K562 (cell line): ENCODE measurements around the gene IL1RAPL2. TPM values are rescaled to one million over a fixed set of nuclear protein-coding genes. Genes with fewer than 3 reads are reported as not detected.
A peak's percentile ranks its signal among the peaks of the same experiment; 100 is the strongest.

Experiments
- ATAC-seq: fragments of 200-7000 bp; cut with Tn5 transposase; 3 replicates; pipeline ENCODE4 v1.9.1; 2020; ENCODE audit warnings: moderate library complexity
- BruUV-seq: library from RNA; stranded (reverse); fragments of 400-500 nt; replicated peaks from 2 replicates; lab custom pipeline; 2021; lab: Mats Ljungman, UMichigan
- CTCF ChIA-PET: fragments of 300-600 bp; formaldehyde crosslinking; extraction: SDS; loops from one replicate; lab custom pipeline; 2021; ENCODE audit warnings: low intra/inter-chr PET ratio; lab: Yijun Ruan, JAX
- POLR2A ChIA-PET: fragments of 300-600, 350-650 bp; sonication (Branson Sonifier 250); formaldehyde crosslinking; extraction: SDS; loops from one replicate; lab custom pipeline; 2021; ENCODE audit warnings: antibody characterized with exemption, inconsistent platforms; lab: Yijun Ruan, JAX
- DNase-seq, 4 experiments: peaks; one replicate each; pipeline versions ENCODE4 v3.0.0 to v3.0.0-alpha.2; 2011 to 2018; ENCODE audit warnings: low spot score in 3 of 4, mixed read lengths in 3 of 4; ENCODE audit errors: extremely low read depth in 1 of 4
- FAIRE-seq: peaks from 2 replicates; lab custom pipeline; 2011; peaks lifted over from hg19 to GRCh38; lab: Jason Lieb, UNC
- H2AFZ ChIP-seq: 2 replicates; pipeline ENCODE4 v1.6.0; 2011; ENCODE audit warnings: low read depth, low read length, control low read depth, inconsistent platforms
- H3K27ac ChIP-seq: fragments of 200-600 bp; 3 replicates; pipeline ENCODE4 v1.8.0; 2011; ENCODE audit warnings: low read depth, mild to moderate bottlenecking, control low read depth, inconsistent platforms, low read length, moderate library complexity, mixed read lengths; ENCODE audit errors: extremely low read depth
- H3K27me3 ChIP-seq, 2 experiments: fragments of 300-600 bp in 1 of 2; 2 replicates in 1 of 2; 3 replicates in 1 of 2; pipeline versions ENCODE4 v1.6.0 to v1.8.0; 2011; ENCODE audit warnings: inconsistent platforms in 2 of 2, low read length in 2 of 2, mild to moderate bottlenecking in 1 of 2, mixed read lengths in 1 of 2, moderate library complexity in 1 of 2; ENCODE audit not compliant: control insufficient read depth in 2 of 2, insufficient read depth in 2 of 2
- H3K36me3 ChIP-seq: fragments of 300-600 bp; 3 replicates; pipeline ENCODE4 v1.8.0; 2011; ENCODE audit warnings: mild to moderate bottlenecking, low read length, inconsistent platforms; ENCODE audit not compliant: control insufficient read depth, insufficient read depth
- H3K4me1 ChIP-seq, 2 experiments: fragments of 200-600 bp in 1 of 2; replicated peaks in 1 of 2; 2 replicates in 1 of 2; 3 replicates in 1 of 2; pipeline versions ENCODE4 v1.5.1 to v1.8.0; 2011; ENCODE audit warnings: inconsistent platforms in 2 of 2, low read length in 2 of 2, mild to moderate bottlenecking in 1 of 2, mixed read lengths in 1 of 2, moderate library complexity in 1 of 2; ENCODE audit not compliant: control insufficient read depth in 2 of 2, insufficient read depth in 2 of 2
- H3K4me2 ChIP-seq: 2 replicates; pipeline ENCODE4 v1.6.1; 2011; ENCODE audit warnings: low read length, control low read depth, inconsistent platforms, mixed read lengths; ENCODE audit not compliant: insufficient read depth
- H3K4me3 ChIP-seq: fragments of 200-600 bp; sonication (generic), shearing (Covaris generic); 2 replicates; pipeline ENCODE4 v1.5.1; 2016; ENCODE audit warnings: control low read depth, inconsistent platforms
- H3K79me2 ChIP-seq: fragments of 200-600 bp; 3 replicates; pipeline ENCODE4 v1.8.0; 2011; ENCODE audit warnings: low read length, inconsistent platforms; ENCODE audit not compliant: control insufficient read depth, insufficient read depth
- H3K9ac ChIP-seq, 2 experiments: 2 replicates each; pipeline versions ENCODE4 v1.6.0 to v1.6.1; 2011; ENCODE audit warnings: low read depth in 2 of 2, low read length in 2 of 2, control low read depth in 1 of 2, inconsistent platforms in 1 of 2, mild to moderate bottlenecking in 1 of 2, mixed read lengths in 1 of 2; ENCODE audit not compliant: insufficient read depth in 1 of 2
- H3K9me1 ChIP-seq: one replicate; pipeline ENCODE4 v1.6.0; 2011; ENCODE audit warnings: inconsistent platforms, mild to moderate bottlenecking, low read length, moderate library complexity; ENCODE audit not compliant: control insufficient read depth, insufficient read depth
- H3K9me3 ChIP-seq: replicated peaks from 2 replicates; pipeline ENCODE4 v1.5.1; 2011; ENCODE audit warnings: low read depth, low read length, inconsistent platforms; ENCODE audit not compliant: control insufficient read depth, insufficient read depth
- H4K20me1 ChIP-seq: replicated peaks from 2 replicates; pipeline ENCODE4 v1.6.1; 2011; ENCODE audit warnings: low read length, inconsistent platforms, mixed read lengths; ENCODE audit not compliant: control insufficient read depth, insufficient read depth
- ARID2 ChIP-seq: fragments of 450-650 bp; IDR thresholded peaks from 2 replicates; pipeline ENCODE4 v1.6.1; 2017; ENCODE audit warnings: antibody characterized with exemption, mild to moderate bottlenecking
- ETV5 ChIP-seq: sonication (generic); formaldehyde crosslinking; IDR thresholded peaks from 2 replicates; pipeline ENCODE4 v1.4.0; 2020; ENCODE audit warnings: low read depth, mild to moderate bottlenecking, missing genetic modification reagents
- HCFC1 ChIP-seq: IDR thresholded peaks from 2 replicates; pipeline ENCODE4 v1.6.1; 2012; ENCODE audit warnings: low read depth, low read length, improper control_type of control experiment
- KAT2B ChIP-seq: IDR thresholded peaks from one replicate; pipeline ENCODE4 v1.6.1; 2012; ENCODE audit warnings: low read depth, mild to moderate bottlenecking, control low read depth, inconsistent platforms, low read length, moderate library complexity
- MAFG ChIP-seq: fragments of 450-650 bp; conservative IDR thresholded peaks from 2 replicates; pipeline ENCODE4 v1.6.1; 2016; ENCODE audit warnings: missing genetic modification characterization, missing compliant biosample characterization
- TCF3 ChIP-seq: sonication (generic); formaldehyde crosslinking; IDR thresholded peaks from 2 replicates; pipeline ENCODE4 v1.4.0; 2020; ENCODE audit warnings: mild to moderate bottlenecking, missing genetic modification reagents
- THAP7 ChIP-seq: fragments of 250-450 bp; sonication (Bioruptor Pico); IDR thresholded peaks from 2 replicates; pipeline ENCODE4 v1.5.0; 2021
- TRIM28 ChIP-seq: fragments of 450-650 bp; IDR thresholded peaks from 2 replicates; pipeline ENCODE4 v1.6.1; 2017
- ZNF316 ChIP-seq: fragments of 450-650 bp; IDR thresholded peaks from 2 replicates; pipeline ENCODE4 v1.6.1; 2016
- ZNF644 ChIP-seq: fragments of 200-800 bp; sonication (Bioruptor generic); IDR thresholded peaks from 2 replicates; pipeline ENCODE4 v1.6.1; 2016; ENCODE audit warnings: low read depth, missing genetic modification characterization, missing compliant biosample characterization
- WGBS: fragments of 100-300 bp; shearing (Covaris generic); methylation state at CpG from one replicate; pipeline ENCODE4 v1.1.6; 2016; ENCODE audit warnings: low coverage, mixed read lengths; ENCODE audit not compliant: insufficient coverage; ENCODE audit errors: missing lambda C conversion rate; 5-methylcytosine and 5-hydroxymethylcytosine counted together
- in situ Hi-C: fragments of 300-500 bp; cut with MboI; formaldehyde crosslinking; loops from 4 replicates; pipeline ENCODE4 v1.15.0; 2018; ENCODE audit warnings: inconsistent platforms, mixed read lengths
- intact Hi-C: fragments of 100-400 bp; cut with micrococcal nuclease; formaldehyde crosslinking; loops from 2 replicates; pipeline ENCODE4 v1.14.2; 2022
- polyA plus RNA-seq, 8 experiments: library from polyadenylated mRNA; depleted of rRNA in 4 of 8; stranded (reverse) in 5 of 8; unstranded in 3 of 8; fragments of >200 nt; fragmentation: Nextera tagmentation in 2 of 8; fragmentation: Illumina TruSeq in 1 of 8; extraction: Ambion mirVana in 2 of 8; extraction: Trizol in 1 of 8; gene quantifications; 2 replicates each; pipeline versions ENCODE4 v1.2.1 to v1.2.3, GENCODE V29; 2011 to 2014; ENCODE audit warnings: inconsistent platforms in 1 of 8, missing spikeins in 1 of 8
- total RNA-seq, 7 experiments: library from RNA; depleted of rRNA in 6 of 7; stranded (reverse); fragments of >200 nt in 6 of 7; fragmentation: Illumina TruSeq in 2 of 7; extraction: Trizol in 2 of 7; gene quantifications; 2 replicates each; pipeline versions ENCODE4 v1.2.1 to v1.2.3, GENCODE V29; 2011 to 2021; ENCODE audit warnings: low replicate concordance in 1 of 7

The IL1RAPL2 gene
- total and polyA plus RNA-seq, 9 of the 15 experiments (the other 6 are each of a cell fraction or from before 2014, with no cell fraction given) = not detected

GRCh38 chrX:105266456-105266855, 700.5 kb downstream of the IL1RAPL2 start:
- no TSS peak for BruUV-seq
- WGBS = 0% methylated on average over 1 of the region's 1 CpG

GRCh38 chrX:105267167-105267566, 701.2 kb downstream of the IL1RAPL2 start:
- no peak overlapping the region for H2AFZ ChIP-seq
- H3K27ac ChIP-seq = no peak overlapping the region
- no peak overlapping the region for H3K4me3 ChIP-seq
- ATAC-seq = no peak
- H4K20me1 ChIP-seq = no peaks in the 10 kb centered on the region
- H3K9me1 ChIP-seq = no peaks in the 10 kb centered on the region
- no peak for DNase-seq
- H3K9me3 ChIP-seq = no peaks in the 10 kb centered on the region
- no peaks in the 10 kb centered on the region for H3K4me1 ChIP-seq
- H3K79me2 ChIP-seq = no peaks in the 10 kb centered on the region
- WGBS = 6% methylated on average over 2 of the region's 2 CpGs
- FAIRE-seq = no peak
- CTCF ChIA-PET = no interaction called here
- no peaks in the 10 kb centered on the region for H3K36me3 ChIP-seq
- POLR2A ChIA-PET = no interaction called here
- in situ Hi-C loops = no loop called here
- no peak overlapping the region for H3K9ac ChIP-seq
- no TSS peak for BruUV-seq
- TF ChIP-seq THAP7 (CRISPR knock-in tag) (no peak), ZNF316 (peak; percentile 31; the same call in 1 of the 2 replicates), TRIM28 (no peak), MAFG (tag) (0 out of 2 replicates have a peak, but pooled peaks have one; percentile 10)
- TF ChIP-seq, all 486 proteins: peak for 2
- H3K4me2 ChIP-seq = no peak overlapping the region
- intact Hi-C loops = no loop called here
- H3K27me3 ChIP-seq = no peaks in the 10 kb centered on the region

More at GRCh38 chrX:105266456-105266855, 700.5 kb downstream of the IL1RAPL2 start:
- ChIA-PET POLR2A (no interaction called here), CTCF (no interaction called here)
- H2AFZ ChIP-seq = no peak overlapping the region
- H3K9me3 ChIP-seq = no peaks in the 10 kb centered on the region
- no peak overlapping the region for H3K4me3 ChIP-seq
- H3K79me2 ChIP-seq = no peaks in the 10 kb centered on the region
- no peaks in the 10 kb centered on the region for H3K36me3 ChIP-seq
- intact Hi-C loops = no loop called here
- H3K9me1 ChIP-seq = no peaks in the 10 kb centered on the region
- TF ChIP-seq TCF3 (CRISPR knock-in tag) (no peak), KAT2B (no peak), ARID2 (no peak), ETV5 (CRISPR knock-in tag) (no peak), ZNF644 (tag) (no peak), HCFC1 (no peak)
- TF ChIP-seq, all 486 proteins: peak for 0
- Histone ChIP-seq H3K27me3 (no peaks in the 10 kb centered on the region), H3K9ac (no peak overlapping the region), H3K27ac (no peak overlapping the region), H4K20me1 (no peaks in the 10 kb centered on the region), H3K4me1 (no peaks in the 10 kb centered on the region), H3K4me2 (no peak overlapping the region)
- ATAC-seq = no peak
- no peak for DNase-seq
- FAIRE-seq = no peak
- in situ Hi-C loops = no loop called here
